Activated CD4-positive, alpha-beta T cell treated with anti-CD3 and anti-CD28 coated beads, Interleukin-2, amount 50 U/mL, for 16 hours (primary cell): ENCODE results near the gene C8G.

Experiments
- DNase-seq: peaks from one replicate; pipeline ENCODE4 v3.0.0-alpha.2; 2020

The C8G gene

GRCh38 chr9:136921307-136921706 lies 23.7 kb upstream of the C8G start:
- no peak for DNase-seq

GRCh38 chr9:136921718-136922117 lies 23.3 kb upstream of the C8G start:
- no peak for DNase-seq

- no peak for DNase-seq
These were observed 22.5 kb upstream of the C8G start for GRCh38 chr9:136922540-136922939.

GRCh38 chr9:136923881-136924280 lies 21.2 kb upstream of the C8G start:
- DNase-seq = no peak

GRCh38 chr9:136925414-136926153 lies 19.5 kb upstream of the C8G start:
- no peak for DNase-seq

GRCh38 chr9:136926154-136926704 lies 18.8 kb upstream of the C8G start:
- DNase-seq = no peak

GRCh38 chr9:136926749-136927148 lies 18.3 kb upstream of the C8G start:
- DNase-seq = no peak

GRCh38 chr9:136927343-136928271 lies 17.4 kb upstream of the C8G start:
- no peak for DNase-seq

GRCh38 chr9:136928591-136928990 lies 16.5 kb upstream of the C8G start:
- no peak for DNase-seq

GRCh38 chr9:136930014-136930413 lies 15.0 kb upstream of the C8G start:
- no peak for DNase-seq

GRCh38 chr9:136931611-136932130 lies 13.4 kb upstream of the C8G start:
- no peak for DNase-seq

GRCh38 chr9:136934277-136934676 lies 10.8 kb upstream of the C8G start:
- DNase-seq = no peak

GRCh38 chr9:136935651-136936050 lies 9.4 kb upstream of the C8G start:
- no peak for DNase-seq

- no peak for DNase-seq
These were observed 8.3 kb upstream of the C8G start for GRCh38 chr9:136936645-136937170.

- DNase-seq = no peak
These were observed 7.6 kb upstream of the C8G start for GRCh38 chr9:136937186-136938001.

- DNase-seq = no peak
These were observed 5.5 kb upstream of the C8G start for GRCh38 chr9:136939431-136939995.

- no peak for DNase-seq
These were observed 5.0 kb upstream of the C8G start for GRCh38 chr9:136939996-136940525.

- no peak for DNase-seq
These were observed 4.4 kb upstream of the C8G start for GRCh38 chr9:136940526-136941230.

GRCh38 chr9:136941231-136942111 lies 3.6 kb upstream of the C8G start:
- no peak for DNase-seq
